NT2/D1 (cell line): ENCODE measurements around the gene RBFOX2.

Experiments
- SUZ12 ChIP-seq: IDR thresholded peaks from 2 replicates; pipeline ENCODE4 v1.6.1; 2011; ENCODE audit not compliant: insufficient read length, insufficient read depth; ENCODE audit errors: extremely low read depth
- YY1 ChIP-seq: IDR thresholded peaks from 2 replicates; pipeline ENCODE4 v1.6.1; 2011; ENCODE audit not compliant: insufficient read length, insufficient read depth
- ZNF274 ChIP-seq: IDR thresholded peaks from 2 replicates; pipeline ENCODE4 v1.6.1; 2011; ENCODE audit warnings: mild to moderate bottlenecking, low read depth, low read length

- TF ChIP-seq ZNF274 (no peak), YY1 (no peak), SUZ12 (no peak)
Observed at GRCh38 chr22:35991168-35991567, 37.5 kb downstream of the RBFOX2 start.
